CD4-positive, alpha-beta T cell treated with Interleukin-1 beta for 1 hour (primary cell): ENCODE data around the gene SPDYA.
"Not testable (repeated sequence)": the region's sequence is repeated elsewhere in the genome, so short reads cannot be mapped to it uniquely, and the experiment has no call there.

Source experiments
- DNase-seq, 2 donors: peaks; one replicate each; pipeline ENCODE4 v3.0.0-alpha.2; 2020 to 2022

Gene SPDYA

DNA sequence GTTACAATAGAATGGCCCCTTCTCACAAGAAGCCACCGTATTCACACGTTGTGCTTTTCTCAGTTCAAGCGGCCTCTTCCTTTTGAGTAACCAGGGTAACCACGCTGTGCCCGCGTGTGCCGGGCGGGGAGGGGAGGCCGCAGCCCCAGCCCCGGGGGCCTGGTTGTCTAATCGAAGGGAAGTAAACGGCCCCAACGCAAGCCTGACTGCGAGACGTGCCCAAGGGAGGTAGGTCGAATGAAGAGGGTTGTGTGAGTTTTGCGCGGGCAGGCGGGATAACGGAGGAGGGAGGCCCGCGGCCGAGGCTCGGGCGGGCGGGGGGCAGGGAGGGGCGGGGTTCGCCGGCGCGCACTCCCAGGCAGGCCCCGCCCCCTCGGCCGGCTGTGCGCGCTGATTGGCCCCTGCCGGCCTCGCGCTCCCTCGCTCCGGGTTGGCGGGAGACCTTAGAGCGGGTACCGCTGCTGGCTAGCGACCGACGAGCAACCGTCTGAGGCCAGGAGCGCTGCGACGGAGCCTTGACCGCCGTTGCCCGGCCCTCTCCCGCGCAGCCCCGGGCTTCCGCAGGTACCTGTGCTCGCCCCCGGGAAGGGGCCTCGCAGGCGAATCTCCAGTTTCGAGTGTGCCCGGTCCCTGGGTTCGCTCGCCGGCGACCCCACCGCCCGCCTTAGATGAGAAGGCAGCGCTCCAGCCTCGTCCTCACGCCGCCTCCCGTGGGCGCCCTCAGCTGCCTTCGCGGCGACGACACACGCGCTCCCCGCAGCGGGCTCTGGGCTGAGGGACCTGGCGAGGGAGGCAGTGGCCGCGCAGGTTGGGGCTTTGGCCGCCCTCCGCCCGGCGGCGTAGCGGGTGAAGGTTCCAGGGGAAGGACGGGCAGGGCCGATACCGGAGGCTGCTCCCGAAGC is at the start of gene SPDYA:
Gene SPDYA, plus strand, starts transcription at position 451 of the 902 bp plus-strand sequence. CDS start 5,181 bp downstream, outside the sequence.
- peak; percentile 83 to 85 for DNase-seq

- DNase-seq: no peak
Observed at GRCh38 chr2:28761420-28761819, 49.2 kb upstream of the SPDYA start.

- no peak for DNase-seq
Observed at GRCh38 chr2:28764909-28765711, 45.5 kb upstream of the SPDYA start.

- no peak for DNase-seq
Observed at GRCh38 chr2:28766070-28766469, 44.6 kb upstream of the SPDYA start.

DNA sequence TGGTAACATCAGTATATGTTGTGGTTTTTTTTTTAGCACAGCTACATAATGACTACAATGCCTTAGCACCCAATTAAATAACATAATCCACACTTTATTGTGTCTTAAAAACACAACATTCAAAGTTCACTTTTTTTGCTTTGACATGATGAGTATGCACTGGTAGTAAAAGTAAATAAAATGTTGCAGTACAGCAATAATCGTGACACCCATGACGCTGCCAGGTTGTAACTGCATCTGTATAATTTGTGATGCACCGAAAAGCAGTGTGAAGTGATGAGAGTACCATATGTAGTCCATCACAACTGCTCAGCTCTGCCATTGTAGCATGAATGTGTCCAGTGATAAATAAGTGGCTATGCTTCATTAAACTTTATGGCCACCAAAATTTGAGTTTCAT is 43.3 kb upstream of the SPDYA start:
- no peak for DNase-seq

GRCh38 chr2:28768422-28768821 is 42.2 kb upstream of the SPDYA start:
- no peak for DNase-seq

- no peak for DNase-seq
Observed at GRCh38 chr2:28768952-28769351, 41.7 kb upstream of the SPDYA start.

DNA sequence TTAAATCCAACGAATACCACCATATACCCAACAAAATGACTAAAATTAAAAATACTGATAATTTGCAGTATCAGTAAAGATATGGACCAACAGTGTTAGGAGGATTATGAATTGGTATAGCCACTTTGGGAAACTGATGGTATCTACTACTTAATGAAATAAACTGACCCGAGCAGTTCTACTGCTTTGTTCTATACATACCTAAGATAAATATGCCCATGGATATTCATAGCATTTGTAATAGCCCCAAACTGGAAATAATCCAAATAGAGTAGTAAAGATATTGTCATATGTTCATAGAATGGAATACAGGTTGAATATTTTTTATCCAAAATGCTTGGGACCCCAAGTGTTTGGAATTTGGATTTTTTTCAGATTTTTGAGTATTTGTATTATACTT is 38.3 kb upstream of the SPDYA start:
- no peak for DNase-seq

DNA sequence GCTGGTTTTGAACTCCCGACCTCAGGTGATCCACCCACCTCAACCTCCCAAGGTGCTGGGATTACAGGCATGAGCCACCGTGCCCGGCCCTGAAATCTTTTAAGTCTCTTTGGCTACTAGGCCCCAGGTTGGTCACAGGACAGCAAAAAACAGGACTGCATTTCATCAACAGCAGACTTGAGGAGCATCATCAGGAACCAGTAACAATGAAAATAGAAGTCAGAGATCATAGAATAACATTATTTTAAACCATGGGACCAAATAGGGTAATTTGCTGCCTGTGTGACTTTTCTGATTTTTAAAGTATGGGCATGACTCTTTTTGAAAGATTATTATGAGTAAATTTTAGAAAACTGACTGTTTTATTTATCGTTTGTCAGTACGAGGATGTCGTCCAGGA is 34.2 kb upstream of the SPDYA start:
- DNase-seq: no peak

DNA sequence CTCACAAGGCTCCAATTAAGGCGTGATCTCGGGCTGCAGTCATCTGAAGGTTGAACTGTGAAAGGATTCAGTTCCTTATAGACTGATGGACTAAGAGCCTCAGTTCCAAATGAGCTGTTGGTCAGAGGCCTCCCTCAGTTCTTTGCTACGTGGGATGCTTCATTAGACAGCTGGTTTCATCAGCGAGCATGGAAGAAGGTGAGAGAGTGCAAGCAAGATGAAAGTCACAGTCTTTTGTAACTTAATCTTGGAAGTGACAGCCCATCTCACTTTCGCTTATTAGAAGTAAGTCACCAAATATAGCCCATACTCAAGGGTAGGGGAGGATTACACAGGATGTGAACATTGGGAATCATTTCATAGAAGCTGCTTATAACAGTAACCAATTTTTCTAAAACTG is 32.2 kb upstream of the SPDYA start:
- DNase-seq: no peak

DNA sequence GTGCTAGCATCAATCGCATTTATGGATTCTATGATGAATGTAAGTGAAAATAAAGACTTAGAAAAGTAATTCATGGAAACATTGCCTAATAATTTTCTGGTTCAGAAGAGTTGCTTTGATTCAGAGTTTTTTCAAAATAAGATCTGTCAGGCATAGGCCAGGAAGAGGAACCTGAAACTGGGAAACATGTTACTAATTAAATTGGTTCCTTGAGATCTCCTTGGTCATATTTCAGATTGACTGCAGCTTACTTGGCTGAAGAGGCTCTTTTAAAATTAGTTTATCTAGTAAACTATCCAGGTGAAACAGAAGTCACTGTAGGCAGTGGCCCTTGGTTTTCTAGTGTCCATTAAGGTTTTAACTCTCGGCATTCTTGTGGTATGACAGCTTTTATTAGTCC is 31.6 kb upstream of the SPDYA start:
- DNase-seq: no peak

GRCh38 chr2:28780496-28780895 is 30.1 kb upstream of the SPDYA start:
- DNase-seq: no peak

- no peak for DNase-seq
Observed at GRCh38 chr2:28782423-28782822, 28.2 kb upstream of the SPDYA start.

GRCh38 chr2:28784570-28784969 is 26.1 kb upstream of the SPDYA start:
- not testable (repeated sequence) for DNase-seq

DNA sequence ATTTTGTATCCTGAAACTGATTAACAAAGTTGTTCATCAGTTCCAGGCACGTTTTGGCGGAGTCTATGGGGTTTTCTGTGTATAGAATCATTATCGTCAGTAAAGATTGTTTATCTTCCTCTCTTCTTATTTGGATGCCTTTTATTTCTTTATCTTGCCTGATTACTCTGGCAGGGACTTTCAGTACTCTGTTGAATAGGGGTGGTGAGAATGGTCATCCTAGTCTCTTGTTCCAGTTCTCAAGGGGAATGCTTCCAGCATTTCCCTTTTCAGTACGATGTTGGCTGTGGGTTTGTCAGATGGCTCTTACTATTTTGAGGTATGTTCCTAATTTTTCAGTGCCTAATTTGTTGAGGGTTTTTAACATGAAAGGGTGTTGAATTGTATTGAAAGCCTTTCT is 14.0 kb upstream of the SPDYA start:
- no peak for DNase-seq

- no peak for DNase-seq
Observed at GRCh38 chr2:28801726-28802125, 8.9 kb upstream of the SPDYA start.

DNA sequence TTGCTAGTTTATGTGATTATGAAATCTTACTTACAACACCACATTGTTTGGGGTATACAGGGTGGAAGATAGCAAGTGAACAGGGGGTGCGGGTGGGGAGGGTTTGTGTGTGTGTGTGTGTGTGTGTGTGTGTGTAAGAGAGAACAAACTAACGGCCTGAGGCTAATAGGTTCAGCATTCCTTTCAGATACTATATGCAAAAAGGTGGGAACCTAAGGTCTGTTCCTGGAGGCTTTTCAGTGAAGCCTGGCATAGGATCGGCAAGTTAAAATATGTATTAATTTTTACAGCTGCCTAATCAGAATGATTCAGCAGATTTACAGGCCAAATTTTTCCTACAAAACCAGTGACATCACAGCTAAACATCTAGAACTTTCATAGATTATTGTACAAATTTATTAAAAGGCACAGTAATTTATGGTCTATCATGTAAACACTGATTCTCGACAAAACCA is 7.6 kb upstream of the SPDYA start:
- DNase-seq: no peak

- no peak for DNase-seq
Observed at GRCh38 chr2:28809927-28810326, 707 bp upstream of the SPDYA start.

GRCh38 chr2:28818053-28818452 is 7.4 kb downstream of the SPDYA start:
- DNase-seq: no peak

DNA sequence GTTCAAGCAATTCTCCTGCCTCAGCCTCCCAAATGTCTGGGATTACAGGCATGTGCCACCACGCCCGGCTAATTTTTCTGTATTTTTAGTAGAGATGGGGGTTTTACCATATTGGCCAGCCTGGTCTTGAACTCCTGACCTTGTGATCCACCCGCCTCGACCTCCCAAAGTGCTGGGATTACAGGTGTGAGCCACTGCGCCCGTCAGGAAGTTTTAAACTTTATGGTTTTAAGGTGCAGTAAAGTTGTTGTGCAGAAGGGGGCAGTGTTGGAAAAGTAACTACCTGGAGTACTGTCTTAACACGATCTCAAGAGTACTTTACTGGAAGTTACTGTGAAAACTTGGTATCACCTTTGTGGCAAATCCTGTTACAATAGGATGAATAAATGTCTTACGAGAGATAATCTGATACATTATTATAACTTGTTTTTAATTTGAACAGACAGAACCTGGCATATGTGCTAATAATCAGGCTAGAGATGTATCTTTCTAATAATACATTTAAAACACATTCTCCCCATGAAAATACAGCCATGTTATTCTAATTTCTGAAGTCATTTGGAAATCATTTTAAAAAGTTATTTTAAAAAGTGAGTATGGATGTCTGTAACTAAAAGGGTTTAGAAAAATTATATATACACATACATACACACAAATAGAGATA is 10.8 kb downstream of the SPDYA start:
- DNase-seq: peak; percentile 54 to 78

DNA sequence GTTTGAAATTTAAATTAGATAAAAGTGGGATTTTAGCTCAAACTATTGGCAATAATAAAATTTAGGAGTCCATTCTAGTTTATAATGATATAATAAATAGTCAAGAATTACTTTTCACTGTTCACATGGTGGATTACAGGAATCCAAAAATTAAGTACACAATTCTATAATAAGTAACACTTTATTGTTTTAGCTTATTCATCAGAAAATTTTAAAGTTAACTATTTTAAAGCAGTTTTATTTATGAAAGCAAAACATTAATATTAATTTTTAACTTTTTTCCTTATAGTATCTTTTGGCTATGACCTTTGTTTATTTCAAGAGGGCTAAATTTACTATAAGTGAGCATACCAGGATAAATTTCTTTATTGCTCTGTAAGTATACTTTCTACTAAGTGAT is 11.4 kb downstream of the SPDYA start:
- DNase-seq: no peak

DNA sequence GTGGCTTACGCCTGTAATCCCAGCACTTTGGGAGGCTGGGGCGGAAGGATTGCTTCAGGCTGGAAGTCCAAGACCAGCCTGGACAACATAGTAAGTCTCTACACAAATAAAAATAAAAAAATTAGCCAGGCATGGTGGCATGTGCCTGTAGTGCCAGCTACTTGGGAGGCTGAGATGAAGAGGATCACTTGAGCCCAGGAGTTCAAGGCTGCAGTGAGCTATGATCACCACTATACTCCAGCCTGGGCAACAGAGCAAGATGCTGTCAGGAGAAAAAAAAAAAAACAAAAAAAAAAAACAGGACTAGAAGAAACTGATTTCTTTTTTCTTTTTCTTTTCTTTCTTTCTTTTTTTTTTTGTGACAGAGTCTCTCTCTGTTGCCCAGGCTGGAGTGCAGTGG is 13.6 kb downstream of the SPDYA start:
- DNase-seq: no peak

- no peak for DNase-seq
Observed at GRCh38 chr2:28824870-28825269, 14.2 kb downstream of the SPDYA start.
